ENCODE results near the gene GGNBP2. TPM values are rescaled to one million over a fixed set of nuclear protein-coding genes. Genes with fewer than 3 reads are reported as not detected.
A peak's percentile ranks its signal among the peaks of the same experiment; 100 is the strongest.

The GGNBP2 gene
- polyA plus RNA-seq, 1 of the 3 experiments (the other 2 are of a cell fraction): 79.3 TPM

GRCh38 chr17:36498560-36499300 is 46.0 kb upstream of the GGNBP2 start:
- Histone ChIP-seq H3F3A (replicated peaks; ENCODE audit: insufficient read depth) (no peaks in the 10 kb centered on the region), H3K4me1 (ENCODE audit: control insufficient read depth in 1 of 2, insufficient read depth in 2 of 2, low read depth in 1 of 2, low read length in 1 of 2) (peaks cover 0 to 22% of the 10 kb centered on the region in 2 experiments; a peak in 1 of 4 replicates), H3K4me3 (ENCODE audit: low read depth in 2 of 2, low read length in 1 of 2) (no peak overlapping the region), H3K79me2 (ENCODE audit: insufficient read depth) (no peaks in the 10 kb centered on the region), H3K27me3 (ENCODE audit: insufficient read depth) (no peaks in the 10 kb centered on the region), H3K9me3 (no peaks in the 10 kb centered on the region), H4K20me1 (ENCODE audit: insufficient read depth) (no peaks in the 10 kb centered on the region), H2AFZ (ENCODE audit: low read depth) (no peak overlapping the region), H3K9ac (no peak overlapping the region), H3K36me3 (replicated peaks in 1 of 2; ENCODE audit: control insufficient read depth in 1 of 2, insufficient read depth in 2 of 2, low read length in 1 of 2) (peaks cover 36 to 59% of the 10 kb centered on the region in 2 experiments), H3K27ac (ENCODE audit: low read depth in 2 of 2, low read length in 1 of 2) (peak overlapping the region in 1 of 2 experiments; percentile 92; a peak in 2 of 4 replicates), H3K9me2 (no peaks in the 10 kb centered on the region), H3K4me2 (no peak overlapping the region)
- peak; percentile 68 for DNase-seq
- 69% methylated on average over 7 of the region's 7 CpGs for WGBS (ENCODE audit: low lambda C conversion rate)
- ChIA-PET CTCF (interaction anchor here (1.0 to 4.4 kb wide), 2 partner anchors 16 to 36 kb away, joined by 5 to 22 read pairs; partner anchors contain the start of genes MYO19 and PIGW), POLR2A (interaction anchor here (0.6 to 1.6 kb wide), 5 partner anchors 12 to 46 kb away, joined by 3 to 13 read pairs (median 4); partner anchors contain the start of genes GGNBP2, MYO19, PIGW and ZNHIT3)
- TF ChIP-seq TCF12 (IDR thresholded peaks at IDR 0.05) (no peak), USF1 (IDR thresholded peaks at IDR 0.05; ENCODE audit: borderline replicate concordance, low read depth) (no peak), ELF1 (IDR thresholded peaks at IDR 0.05) (no peak), MXI1 (IDR thresholded peaks at IDR 0.05; ENCODE audit: low read depth, low read length) (peak; percentile 74), RFX5 (IDR thresholded peaks at IDR 0.05; ENCODE audit: low read length) (no peak), GATA2 (CRISPR knock-in tag; IDR thresholded peaks at IDR 0.05) (peak; percentile 72), NRF1 (IDR thresholded peaks at IDR 0.05; ENCODE audit: low read depth, low read length) (no peak), EZH2phosphoT487 (IDR thresholded peaks at IDR 0.05; ENCODE audit: borderline replicate concordance, low read depth) (no peak), GABPA (IDR thresholded peaks at IDR 0.05; ENCODE audit: low read depth) (no peak), REST (IDR thresholded peaks at IDR 0.05; ENCODE audit: low read depth, low read length) (no peak), POLR2AphosphoS5 (IDR thresholded peaks at IDR 0.05; ENCODE audit: low read depth, low read length) (no peak), NFIC (IDR thresholded peaks at IDR 0.05; ENCODE audit: borderline replicate concordance) (no peak), EP300 (IDR thresholded peaks at IDR 0.05; ENCODE audit: borderline replicate concordance in 1 of 2, low read depth in 1 of 2, low read length in 1 of 2) (peak in 1 of 2 experiments; percentile 60; a peak in 2 of 4 replicates), RCOR1 (IDR thresholded peaks at IDR 0.05; ENCODE audit: low read length) (0 out of 2 replicates have a peak, but pooled peaks have one; percentile 45)
